ENCODE measurements around the gene GOLGA1. TPM values are rescaled to one million over a fixed set of nuclear protein-coding genes. Genes with fewer than 3 reads are reported as not detected.

Gene GOLGA1
- total RNA-seq, 1 experiment from 2014 or later = 18.9 TPM

- DNase-seq = no peak
- Histone ChIP-seq H3K9me3 (no peaks in the 10 kb centered on the region), H3K4me1 (0 out of 2 replicates have a peak, but pooled peaks cover 6% of the 10 kb centered on the region), H3K27me3 (replicated peaks; ENCODE audit: control insufficient read depth, insufficient read depth, low read length) (no peaks in the 10 kb centered on the region), H3K4me3 (ENCODE audit: low read depth, low read length) (no peak overlapping the region), H3K36me3 (ENCODE audit: control insufficient read depth, insufficient read depth, low read length) (peaks cover 7% of the 10 kb centered on the region)
- POLR2A ChIA-PET = no interaction called here
- H3K36me3 Mint-ChIP-seq (ENCODE audit: insufficient read depth, unreplicated experiment) = peaks cover 73% of the 10 kb centered on the region
- H3K27me3 Mint-ChIP-seq (ENCODE audit: insufficient read depth, unreplicated experiment) = no peaks in the 10 kb centered on the region
- intact Hi-C loops (cut with micrococcal nuclease; ENCODE audit: unreplicated experiment) = no loop called here
- TF ChIP-seq CTCF (IDR thresholded peaks at IDR 0.05; ENCODE audit: insufficient read depth in 1 of 2, low read depth in 1 of 2, low read length in 1 of 2, severe bottlenecking in 1 of 2, unreplicated experiment in 1 of 2) = no peak
- no peak overlapping the region for H3K27ac Mint-ChIP-seq (ENCODE audit: unreplicated experiment)
- H3K9me3 Mint-ChIP-seq (ENCODE audit: unreplicated experiment) = no peaks in the 10 kb centered on the region
- H3K4me3 Mint-ChIP-seq (ENCODE audit: unreplicated experiment) = no peak overlapping the region
- BruUV-seq (replicated peaks) = no TSS peak
- CTCF ChIA-PET = no interaction called here
- H3K4me1 Mint-ChIP-seq (ENCODE audit: low read depth, unreplicated experiment) = peaks cover 21% of the 10 kb centered on the region
These were observed 67.2 kb downstream of the GOLGA1 start for GRCh38 chr9:124873664-124874063.

GRCh38 chr9:124871156-124871561 lies 69.7 kb downstream of the GOLGA1 start:
- CTCF ChIA-PET = no interaction called here
- intact Hi-C loops (cut with micrococcal nuclease; ENCODE audit: unreplicated experiment) = no loop called here
- POLR2A ChIA-PET = interaction anchor here (0.5 kb wide), 1 partner anchor 30 kb away, joined by 3 read pairs; no protein-coding TSS in a partner anchor
- H3K4me3 ChIP-seq (ENCODE audit: low read depth, low read length) = no peak overlapping the region
- H3K4me1 Mint-ChIP-seq (ENCODE audit: low read depth, unreplicated experiment) = peaks cover 28% of the 10 kb centered on the region
- H3K27me3 ChIP-seq (replicated peaks; ENCODE audit: control insufficient read depth, insufficient read depth, low read length) = no peaks in the 10 kb centered on the region
- no TSS peak for BruUV-seq (replicated peaks)
- peak overlapping the region; percentile 77 for H3K27ac Mint-ChIP-seq (ENCODE audit: unreplicated experiment)
- H3K36me3 ChIP-seq (ENCODE audit: control insufficient read depth, insufficient read depth, low read length) = peaks cover 7% of the 10 kb centered on the region
- no peaks in the 10 kb centered on the region for H3K9me3 ChIP-seq
- DNase-seq = no peak
- peaks cover 67% of the 10 kb centered on the region for H3K36me3 Mint-ChIP-seq (ENCODE audit: insufficient read depth, unreplicated experiment)
- TF ChIP-seq CTCF (IDR thresholded peaks at IDR 0.05; ENCODE audit: insufficient read depth in 1 of 2, low read depth in 1 of 2, low read length in 1 of 2, severe bottlenecking in 1 of 2, unreplicated experiment in 1 of 2) = no peak
- H3K4me1 ChIP-seq = peaks cover 10% of the 10 kb centered on the region
- H3K27me3 Mint-ChIP-seq (ENCODE audit: insufficient read depth, unreplicated experiment) = no peaks in the 10 kb centered on the region
- H3K9me3 Mint-ChIP-seq (ENCODE audit: unreplicated experiment) = no peaks in the 10 kb centered on the region
- peak overlapping the region; percentile 75 for H3K4me3 Mint-ChIP-seq (ENCODE audit: unreplicated experiment)

GRCh38 chr9:124870723-124871122 lies 70.2 kb downstream of the GOLGA1 start:
- TF ChIP-seq CTCF (IDR thresholded peaks at IDR 0.05; ENCODE audit: insufficient read depth in 1 of 2, low read depth in 1 of 2, low read length in 1 of 2, severe bottlenecking in 1 of 2, unreplicated experiment in 1 of 2) = no peak
- Histone ChIP-seq H3K4me3 (ENCODE audit: low read depth, low read length) (peak overlapping the region; percentile 99), H3K4me1 (peaks cover 10% of the 10 kb centered on the region), H3K9me3 (no peaks in the 10 kb centered on the region), H3K27me3 (replicated peaks; ENCODE audit: control insufficient read depth, insufficient read depth, low read length) (no peaks in the 10 kb centered on the region), H3K36me3 (ENCODE audit: control insufficient read depth, insufficient read depth, low read length) (peaks cover 7% of the 10 kb centered on the region)
- Mint-ChIP-seq H3K4me3 (ENCODE audit: unreplicated experiment) (peak overlapping the region; percentile 75), H3K4me1 (ENCODE audit: low read depth, unreplicated experiment) (peaks cover 28% of the 10 kb centered on the region), H3K27me3 (ENCODE audit: insufficient read depth, unreplicated experiment) (no peaks in the 10 kb centered on the region), H3K36me3 (ENCODE audit: insufficient read depth, unreplicated experiment) (peaks cover 63% of the 10 kb centered on the region), H3K9me3 (ENCODE audit: unreplicated experiment) (no peaks in the 10 kb centered on the region), H3K27ac (ENCODE audit: unreplicated experiment) (peak overlapping the region; percentile 77)
- POLR2A ChIA-PET = no interaction called here
- CTCF ChIA-PET = no interaction called here
- no TSS peak for BruUV-seq (replicated peaks)
- intact Hi-C loops (cut with micrococcal nuclease; ENCODE audit: unreplicated experiment) = no loop called here
- no peak for DNase-seq

Data from Caco-2 (cell line).